H9 (cell line): ENCODE data around the gene HPGDS. TPM values are rescaled to one million over a fixed set of nuclear protein-coding genes. Genes with fewer than 3 reads are reported as not detected.

Experiments used
- DNase-seq: peaks from one replicate; pipeline ENCODE4 v3.0.0-alpha.2; 2017
- H2AFZ ChIP-seq: one replicate; pipeline ENCODE4 v1.6.1; 2013; ENCODE audit warnings: mild to moderate bottlenecking, low read length, control low read depth, moderate library complexity
- H2AK5ac ChIP-seq: 2 replicates; pipeline ENCODE4 v1.6.1; 2013; ENCODE audit warnings: low read length, control low read depth, mixed read lengths; ENCODE audit not compliant: insufficient read length
- H2BK120ac ChIP-seq: one replicate; pipeline ENCODE4 v1.6.1; 2013; ENCODE audit warnings: low read depth, mild to moderate bottlenecking, low read length, control low read depth, inconsistent platforms; ENCODE audit not compliant: poor library complexity, severe bottlenecking
- H2BK12ac ChIP-seq: 2 replicates; pipeline ENCODE4 v1.6.1; 2013; ENCODE audit warnings: low read length, control low read depth, mixed read lengths, low read depth; ENCODE audit not compliant: insufficient read length
- H2BK15ac ChIP-seq: 2 replicates; pipeline ENCODE4 v1.6.1; 2013; ENCODE audit warnings: low read depth, low read length, control low read depth
- H2BK20ac ChIP-seq: one replicate; pipeline ENCODE4 v1.6.1; 2013; ENCODE audit warnings: low read depth, mild to moderate bottlenecking, low read length, control low read depth, inconsistent platforms; ENCODE audit not compliant: poor library complexity, severe bottlenecking
- H2BK5ac ChIP-seq: 2 replicates; pipeline ENCODE4 v1.6.1; 2013; ENCODE audit warnings: low read length, control low read depth, mixed read lengths; ENCODE audit not compliant: insufficient read length
- H3K14ac ChIP-seq: 2 replicates; pipeline ENCODE4 v1.6.1; 2013; ENCODE audit warnings: low read length, control low read depth; ENCODE audit not compliant: insufficient read depth
- H3K18ac ChIP-seq: 2 replicates; pipeline ENCODE4 v1.6.1; 2013; ENCODE audit warnings: low read depth, mild to moderate bottlenecking, mixed read lengths, low read length, control low read depth; ENCODE audit not compliant: insufficient read length
- H3K23ac ChIP-seq: 2 replicates; pipeline ENCODE4 v1.6.1; 2013; ENCODE audit warnings: low read length, control low read depth, mixed read lengths, low read depth; ENCODE audit not compliant: insufficient read length
- H3K23me2 ChIP-seq: 2 replicates; pipeline ENCODE4 v1.6.1; 2013; ENCODE audit warnings: low read depth, mild to moderate bottlenecking, mixed read lengths, low read length, control low read depth; ENCODE audit not compliant: insufficient read length, poor library complexity, severe bottlenecking
- H3K27ac ChIP-seq: 2 replicates; pipeline ENCODE4 v1.5.1; 2013; ENCODE audit warnings: low read length, control low read depth, mixed read lengths, low read depth; ENCODE audit not compliant: insufficient read length
- H3K27me3 ChIP-seq: 2 replicates; pipeline ENCODE4 v1.6.1; 2013; ENCODE audit warnings: low read length, control low read depth, inconsistent platforms; ENCODE audit not compliant: insufficient read depth
- H3K4ac ChIP-seq: 2 replicates; pipeline ENCODE4 v1.6.1; 2013; ENCODE audit warnings: low read depth, mild to moderate bottlenecking, control low read depth, inconsistent platforms, low read length, moderate library complexity
- H3K4me1 ChIP-seq: 2 replicates; pipeline ENCODE4 v1.6.1; 2013; ENCODE audit warnings: low read length, control low read depth, inconsistent platforms; ENCODE audit not compliant: insufficient read depth
- H3K4me2 ChIP-seq: 2 replicates; pipeline ENCODE4 v1.6.1; 2013; ENCODE audit warnings: low read length, control low read depth, mixed read lengths; ENCODE audit not compliant: insufficient read length, insufficient read depth
- H3K56ac ChIP-seq: 2 replicates; pipeline ENCODE4 v1.6.1; 2013; ENCODE audit warnings: low read depth, mild to moderate bottlenecking, mixed read lengths, low read length, control low read depth; ENCODE audit not compliant: insufficient read length
- H3K79me1 ChIP-seq: 2 replicates; pipeline ENCODE4 v1.6.1; 2013; ENCODE audit warnings: low read depth, mild to moderate bottlenecking, moderate library complexity, low read length, control low read depth, inconsistent platforms; ENCODE audit not compliant: insufficient read depth, poor library complexity, severe bottlenecking
- H3K79me2 ChIP-seq: 2 replicates; pipeline ENCODE4 v1.6.1; 2013; ENCODE audit warnings: low read length, control low read depth, inconsistent platforms; ENCODE audit not compliant: insufficient read depth
- H3K9ac ChIP-seq: 2 replicates; pipeline ENCODE4 v1.6.1; 2013; ENCODE audit warnings: low read length, control low read depth, mixed read lengths; ENCODE audit not compliant: insufficient read length; ENCODE audit errors: extremely low read depth
- H3K9me3 ChIP-seq: one replicate; pipeline ENCODE4 v1.6.1; 2013; ENCODE audit warnings: low read depth, low read length, inconsistent platforms; ENCODE audit not compliant: control insufficient read depth
- H3T11ph ChIP-seq: one replicate; pipeline ENCODE4 v1.6.1; 2013; ENCODE audit warnings: mild to moderate bottlenecking, low read length, control low read depth, inconsistent platforms
- H4K20me1 ChIP-seq: one replicate; pipeline ENCODE4 v1.6.1; 2013; ENCODE audit not compliant: control insufficient read depth, insufficient read length, insufficient read depth
- H4K5ac ChIP-seq: 2 replicates; pipeline ENCODE4 v1.6.1; 2013; ENCODE audit warnings: low read depth, mild to moderate bottlenecking, mixed read lengths, low read length, control low read depth; ENCODE audit not compliant: insufficient read length
- H4K8ac ChIP-seq: replicated peaks from 2 replicates; pipeline ENCODE4 v1.6.1; 2013; ENCODE audit warnings: low read length, control low read depth, mixed read lengths, low read depth; ENCODE audit not compliant: insufficient read length
- H4K91ac ChIP-seq: 2 replicates; pipeline ENCODE4 v1.6.1; 2013; ENCODE audit warnings: low read depth, mild to moderate bottlenecking, moderate library complexity, mixed read lengths, low read length, control low read depth; ENCODE audit not compliant: insufficient read length
- H3K27ac Mint-ChIP-seq, 3 experiments: 2 replicates in 2 of 3; 3 replicates in 1 of 3; pipeline ENCODE4 v1.8.0; 2020 to 2021; ENCODE audit warnings: mixed read lengths in 3 of 3, mild to moderate bottlenecking in 1 of 3, moderate library complexity in 1 of 3
- H3K27me3 Mint-ChIP-seq: 2 replicates; pipeline ENCODE4 v1.8.0; 2021; ENCODE audit warnings: low read depth, mild to moderate bottlenecking, moderate library complexity, mixed read lengths
- H3K36me3 Mint-ChIP-seq, 3 experiments: 2 replicates in 2 of 3; 3 replicates in 1 of 3; pipeline ENCODE4 v1.8.0; 2020 to 2021; ENCODE audit warnings: low read depth in 3 of 3, mixed read lengths in 3 of 3; ENCODE audit not compliant: insufficient read depth in 1 of 3
- H3K4me1 Mint-ChIP-seq, 2 experiments: 2 replicates each; pipeline ENCODE4 v1.8.0; 2020; ENCODE audit warnings: mixed read lengths in 2 of 2
- H3K4me3 Mint-ChIP-seq, 2 experiments: 2 replicates in 1 of 2; 3 replicates in 1 of 2; pipeline ENCODE4 v1.8.0; 2020 to 2021; ENCODE audit warnings: mild to moderate bottlenecking in 2 of 2, mixed read lengths in 2 of 2, moderate library complexity in 1 of 2
- H3K9me3 Mint-ChIP-seq, 2 experiments: 2 replicates in 1 of 2; 3 replicates in 1 of 2; pipeline ENCODE4 v1.8.0; 2020; ENCODE audit warnings: mild to moderate bottlenecking in 2 of 2, mixed read lengths in 2 of 2, moderate library complexity in 1 of 2
- CTCF ChIP-seq: fragments of 200-600 bp; sonication (generic); conservative IDR thresholded peaks from 3 replicates; pipeline ENCODE4 v1.8.0; 2021; ENCODE audit warnings: antibody characterized with exemption, mild to moderate bottlenecking
- WGBS: extraction: QIAGEN DNeasy Blood & Tissue Kit; methylation state at CpG from one replicate; pipeline ENCODE4 v1.1.7; 2013; ENCODE audit warnings: missing lambda C conversion rate, low lambda C conversion rate, mixed read lengths; ENCODE audit not compliant: insufficient read length; ENCODE audit errors: extremely low coverage; 5-methylcytosine and 5-hydroxymethylcytosine counted together
- total RNA-seq: library from RNA; stranded (reverse); gene quantifications from 2 replicates; pipeline ENCODE4 v1.2.1, GENCODE V29; 2021

HPGDS gene
- total RNA-seq, 1 experiment from 2014 or later = not detected

GRCh38 chr4:94277534-94277933, 65.1 kb downstream of the HPGDS start:
- no peak overlapping the region for H3K4me3 Mint-ChIP-seq
- no peaks in the 10 kb centered on the region for H4K20me1 ChIP-seq
- no peak overlapping the region for H3K23ac ChIP-seq
- no peak overlapping the region for H4K91ac ChIP-seq
- H3K9me3 ChIP-seq = no peaks in the 10 kb centered on the region
- H3K4me1 Mint-ChIP-seq = no peaks in the 10 kb centered on the region
- H3K79me2 ChIP-seq = no peaks in the 10 kb centered on the region
- H2AFZ ChIP-seq = no peak overlapping the region
- H2AK5ac ChIP-seq = no peak overlapping the region
- H3K4me1 ChIP-seq = no peaks in the 10 kb centered on the region
- H2BK15ac ChIP-seq = no peak overlapping the region
- no peak overlapping the region for H4K8ac ChIP-seq
- no peak overlapping the region for H2BK120ac ChIP-seq
- no peak overlapping the region for H3K14ac ChIP-seq
- H3K79me1 ChIP-seq = no peaks in the 10 kb centered on the region
- no peak overlapping the region for H3T11ph ChIP-seq
- no peak overlapping the region for H3K18ac ChIP-seq
- peaks cover 25 to 68% (median 62%) of the 10 kb centered on the region in 3 experiments; a peak in 6 of 7 replicates for H3K36me3 Mint-ChIP-seq
- H3K9me3 Mint-ChIP-seq = no peaks in the 10 kb centered on the region
- H2BK12ac ChIP-seq = no peak overlapping the region
- no peak overlapping the region for H3K27ac Mint-ChIP-seq
- H3K27ac ChIP-seq = no peak overlapping the region
- no peak for TF ChIP-seq CTCF
- DNase-seq = no peak
- no peak overlapping the region for H3K4me2 ChIP-seq
- H3K27me3 ChIP-seq = no peaks in the 10 kb centered on the region
- no peak overlapping the region for H3K56ac ChIP-seq
- no CpG with 5 or more reads among the region's 3 CpGs for WGBS
- no peak overlapping the region for H2BK5ac ChIP-seq
- no peak overlapping the region for H3K4ac ChIP-seq
- H3K27me3 Mint-ChIP-seq = no peaks in the 10 kb centered on the region
- H4K5ac ChIP-seq = no peak overlapping the region
- H3K9ac ChIP-seq = no peak overlapping the region
- no peak overlapping the region for H2BK20ac ChIP-seq
- no peaks in the 10 kb centered on the region for H3K23me2 ChIP-seq
